DND-41 (cell line): ENCODE data around the gene TCHHL1.

ENCODE experiments used
- CTCF ChIP-seq: IDR thresholded peaks from 2 replicates; pipeline ENCODE4 v1.5.1; 2012; ENCODE audit warnings: borderline replicate concordance, low read length, moderate library complexity, mild to moderate bottlenecking; ENCODE audit not compliant: poor library complexity, severe bottlenecking; ENCODE audit errors: extremely low read depth
- EZH2 ChIP-seq: IDR thresholded peaks from 3 replicates; pipeline ENCODE4 v1.6.1; 2012; ENCODE audit warnings: borderline replicate concordance, low read depth, mild to moderate bottlenecking, moderate library complexity, low read length, inconsistent platforms; ENCODE audit not compliant: severe bottlenecking

- no peak for TF ChIP-seq CTCF
- no peak for TF ChIP-seq EZH2
Measured at GRCh38 chr1:152053375-152053774, 35.5 kb downstream of the TCHHL1 start.
